Activated B cell treated with CpG ODN at 0.5 μM for 24 hours (primary cell): Measurements from ENCODE around the gene MYL10. TPM values are rescaled to one million over a fixed set of nuclear protein-coding genes. Genes with fewer than 3 reads are reported as not detected.
"Not testable (repeated sequence)": the region's sequence is repeated elsewhere in the genome, so short reads cannot be mapped to it uniquely, and the experiment has no call there.

Experiments used
- ATAC-seq: fragments of 200-7000 bp; cut with Tn5 transposase; one replicate; pipeline ENCODE4 v1.10.0; 2021; ENCODE audit warnings: low read depth, mild to moderate bottlenecking, moderate library complexity
- CTCF ChIA-PET: fragments of 350-600 bp; sonication (Branson Sonifier 250); formaldehyde crosslinking; loops from one replicate; lab custom pipeline; 2021; ENCODE audit warnings: antibody characterized with exemption; lab: Charles Lee
- POLR2A ChIA-PET: fragments of 350-600 bp; sonication (Branson Sonifier 250); formaldehyde crosslinking; loops from one replicate; lab custom pipeline; 2021; ENCODE audit warnings: antibody characterized with exemption; lab: Charles Lee
- DNase-seq: peaks from one replicate; pipeline ENCODE4 v3.0.0; 2022
- H3K27ac Mint-ChIP-seq: one replicate; pipeline ENCODE4 v1.8.0; 2020; ENCODE audit warnings: mixed read lengths
- H3K27me3 Mint-ChIP-seq: one replicate; pipeline ENCODE4 v1.8.0; 2021; ENCODE audit warnings: mixed read lengths
- H3K36me3 Mint-ChIP-seq: one replicate; pipeline ENCODE4 v1.8.0; 2021; ENCODE audit warnings: low read depth, mixed read lengths
- H3K4me1 Mint-ChIP-seq: one replicate; pipeline ENCODE4 v1.8.0; 2021; ENCODE audit warnings: mixed read lengths
- H3K4me3 Mint-ChIP-seq: one replicate; pipeline ENCODE4 v1.8.0; 2020; ENCODE audit warnings: mild to moderate bottlenecking, mixed read lengths
- H3K9me3 Mint-ChIP-seq: one replicate; pipeline ENCODE4 v1.8.0; 2020; ENCODE audit warnings: mixed read lengths
- CTCF ChIP-seq: fragments of 200-600 bp; IDR thresholded peaks from one replicate; pipeline ENCODE4 v1.8.0; 2022; ENCODE audit warnings: antibody characterized with exemption, mild to moderate bottlenecking
- intact Hi-C: fragments of 100-400 bp; cut with micrococcal nuclease; formaldehyde crosslinking; loops from one replicate; pipeline ENCODE4 v1.15.1; 2024
- total RNA-seq: library from RNA; stranded (reverse); gene quantifications from 2 replicates; pipeline ENCODE4 v1.2.3, GENCODE V29; 2022

The MYL10 gene
- total RNA-seq, 1 donor from 2014 or later, result not detected

GRCh38 chr7:101644879-101645278 is 15.8 kb upstream of the MYL10 start:
- POLR2A ChIA-PET, result no interaction called here
- no peak for DNase-seq

GRCh38 chr7:101639127-101639526 is 10.0 kb upstream of the MYL10 start:
- H3K4me1 Mint-ChIP-seq, H3K27ac Mint-ChIP-seq, POLR2A ChIA-PET, H3K36me3 Mint-ChIP-seq, H3K4me3 Mint-ChIP-seq, intact Hi-C loops, ATAC-seq, DNase-seq, H3K9me3 Mint-ChIP-seq, H3K27me3 Mint-ChIP-seq: not testable (repeated sequence)
- CTCF ChIA-PET, result interaction anchor here (0.6 kb wide), 1 partner anchor 497 kb away, joined by 3 read pairs; no protein-coding TSS in a partner anchor

More at GRCh38 chr7:101644879-101645278, 15.8 kb upstream of the MYL10 start:
- intact Hi-C loops, result no loop called here
- H3K9me3 Mint-ChIP-seq, result no peaks in the 10 kb centered on the region
- H3K27me3 Mint-ChIP-seq, result peaks cover 6% of the 10 kb centered on the region
- no peaks in the 10 kb centered on the region for H3K4me1 Mint-ChIP-seq
- no peak for TF ChIP-seq CTCF
- H3K4me3 Mint-ChIP-seq, result no peak overlapping the region
- no peak for ATAC-seq
- CTCF ChIA-PET, result no interaction called here
- no peaks in the 10 kb centered on the region for H3K36me3 Mint-ChIP-seq
- H3K27ac Mint-ChIP-seq, result no peak overlapping the region

- Mint-ChIP-seq H3K36me3 (no peaks in the 10 kb centered on the region), H3K4me3 (no peak overlapping the region), H3K9me3 (peaks cover 6% of the 10 kb centered on the region), H3K4me1 (no peaks in the 10 kb centered on the region), H3K27me3 (no peaks in the 10 kb centered on the region), H3K27ac (no peak overlapping the region)
- ChIA-PET CTCF (no interaction called here), POLR2A (no interaction called here)
- no peak for TF ChIP-seq CTCF
- DNase-seq (no peak), ATAC-seq (no peak)
- intact Hi-C loops, result no loop called here
Measured at GRCh38 chr7:101636822-101637623, 7.9 kb upstream of the MYL10 start.

- peaks cover 2% of the 10 kb centered on the region for H3K27me3 Mint-ChIP-seq
- no peak overlapping the region for H3K4me3 Mint-ChIP-seq
- intact Hi-C loops, result no loop called here
- POLR2A ChIA-PET, result no interaction called here
- H3K27ac Mint-ChIP-seq, result no peak overlapping the region
- peaks cover 6% of the 10 kb centered on the region for H3K9me3 Mint-ChIP-seq
- DNase-seq, result no peak
- H3K36me3 Mint-ChIP-seq, result no peaks in the 10 kb centered on the region
- CTCF ChIA-PET, result no interaction called here
- no peaks in the 10 kb centered on the region for H3K4me1 Mint-ChIP-seq
- no peak for ATAC-seq
- TF ChIP-seq CTCF, result no peak
Measured at GRCh38 chr7:101635484-101635883, 6.4 kb upstream of the MYL10 start.

GRCh38 chr7:101634196-101634717 is 5.2 kb upstream of the MYL10 start:
- Mint-ChIP-seq H3K9me3 (peaks cover 6% of the 10 kb centered on the region), H3K27ac (no peak overlapping the region), H3K4me3 (no peak overlapping the region), H3K36me3 (no peaks in the 10 kb centered on the region), H3K4me1 (no peaks in the 10 kb centered on the region), H3K27me3 (peaks cover 4% of the 10 kb centered on the region)
- POLR2A ChIA-PET, result no interaction called here
- intact Hi-C loops, result no loop called here
- ATAC-seq (no peak), DNase-seq (no peak)
- CTCF ChIA-PET, result no interaction called here
- no peak for TF ChIP-seq CTCF
